ENCODE data around the gene ZNF821. TPM values are rescaled to one million over a fixed set of nuclear protein-coding genes. Genes with fewer than 3 reads are reported as not detected.

Gene ZNF821, protein sequence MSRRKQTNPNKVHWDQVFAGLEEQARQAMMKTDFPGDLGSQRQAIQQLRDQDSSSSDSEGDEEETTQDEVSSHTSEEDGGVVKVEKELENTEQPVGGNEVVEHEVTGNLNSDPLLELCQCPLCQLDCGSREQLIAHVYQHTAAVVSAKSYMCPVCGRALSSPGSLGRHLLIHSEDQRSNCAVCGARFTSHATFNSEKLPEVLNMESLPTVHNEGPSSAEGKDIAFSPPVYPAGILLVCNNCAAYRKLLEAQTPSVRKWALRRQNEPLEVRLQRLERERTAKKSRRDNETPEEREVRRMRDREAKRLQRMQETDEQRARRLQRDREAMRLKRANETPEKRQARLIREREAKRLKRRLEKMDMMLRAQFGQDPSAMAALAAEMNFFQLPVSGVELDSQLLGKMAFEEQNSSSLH
- total RNA-seq, result 10 to 100 TPM in 1 of 2 donors, 1 to 10 TPM in 1; 6.3 to 10.1 TPM

DNA sequence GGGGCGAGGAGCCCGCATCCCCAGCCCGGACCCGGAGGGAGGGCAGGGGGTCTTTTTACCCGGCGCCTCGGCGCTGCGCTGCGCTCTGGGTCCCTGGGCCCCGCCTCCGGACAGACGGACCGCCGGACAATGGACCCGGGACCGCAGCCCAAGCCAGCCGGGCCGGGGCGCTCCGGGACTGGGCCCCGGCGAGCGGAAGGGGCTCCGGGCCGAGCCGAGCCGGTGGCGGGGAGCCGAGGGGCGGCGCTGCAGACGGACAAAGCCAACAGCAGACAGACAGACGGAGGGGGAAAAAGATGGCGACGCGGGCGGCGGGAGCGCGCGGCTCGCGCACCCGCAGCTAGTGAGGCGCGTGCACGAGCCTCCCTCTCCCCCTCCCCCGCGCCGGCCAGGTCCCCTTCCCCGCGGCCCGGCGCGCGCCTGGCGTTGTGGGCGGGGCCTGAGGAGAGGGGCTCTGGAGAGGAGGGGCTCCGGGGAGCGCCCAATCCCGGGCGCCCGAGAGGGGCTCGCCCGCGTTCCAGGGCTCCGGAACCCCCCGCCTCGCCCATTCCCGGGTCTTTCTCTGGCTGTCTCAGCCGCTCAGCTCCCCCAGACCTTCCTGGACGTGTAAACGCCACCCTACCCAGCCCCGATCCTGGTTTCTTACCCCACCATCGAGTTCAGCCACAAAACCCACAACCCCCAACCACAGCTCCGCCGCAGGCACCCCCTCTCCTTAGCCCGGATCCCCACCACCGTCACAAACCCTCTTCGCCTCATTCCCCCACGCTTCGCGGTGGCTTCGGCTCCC lies at the start of gene ZNF821:
Gene ZNF821, minus strand, starts transcription at position 334 of the 790 bp plus-strand sequence. CDS start 4,236 bp downstream, outside the sequence.
- H3K36me3 ChIP-seq, result no peaks in the 10 kb centered on the region
- DNase-seq, result peak; percentile 73
- no peaks in the 10 kb centered on the region for H3K9me3 ChIP-seq
- H3K27me3 ChIP-seq, result no peaks in the 10 kb centered on the region
- TF ChIP-seq, protein P1, sequence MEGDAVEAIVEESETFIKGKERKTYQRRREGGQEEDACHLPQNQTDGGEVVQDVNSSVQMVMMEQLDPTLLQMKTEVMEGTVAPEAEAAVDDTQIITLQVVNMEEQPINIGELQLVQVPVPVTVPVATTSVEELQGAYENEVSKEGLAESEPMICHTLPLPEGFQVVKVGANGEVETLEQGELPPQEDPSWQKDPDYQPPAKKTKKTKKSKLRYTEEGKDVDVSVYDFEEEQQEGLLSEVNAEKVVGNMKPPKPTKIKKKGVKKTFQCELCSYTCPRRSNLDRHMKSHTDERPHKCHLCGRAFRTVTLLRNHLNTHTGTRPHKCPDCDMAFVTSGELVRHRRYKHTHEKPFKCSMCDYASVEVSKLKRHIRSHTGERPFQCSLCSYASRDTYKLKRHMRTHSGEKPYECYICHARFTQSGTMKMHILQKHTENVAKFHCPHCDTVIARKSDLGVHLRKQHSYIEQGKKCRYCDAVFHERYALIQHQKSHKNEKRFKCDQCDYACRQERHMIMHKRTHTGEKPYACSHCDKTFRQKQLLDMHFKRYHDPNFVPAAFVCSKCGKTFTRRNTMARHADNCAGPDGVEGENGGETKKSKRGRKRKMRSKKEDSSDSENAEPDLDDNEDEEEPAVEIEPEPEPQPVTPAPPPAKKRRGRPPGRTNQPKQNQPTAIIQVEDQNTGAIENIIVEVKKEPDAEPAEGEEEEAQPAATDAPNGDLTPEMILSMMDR (IDR thresholded peaks at IDR 0.05), result peak; percentile 37
- H3K9ac ChIP-seq (ENCODE audit: low read depth in 2 of 2, low read length in 2 of 2), result peak within 1 kb of the TSS; percentile 88 to 93
- H3K4me1 ChIP-seq, result no peaks in the 10 kb centered on the region
- intact Hi-C loops (cut with DNase I), result loop anchor here (5.0 kb wide), 1 partner anchor 78 kb away; no protein-coding TSS in a partner anchor
- peak within 1 kb of the TSS; percentile 97 for H3K4me3 ChIP-seq
- peak within 1 kb of the TSS; percentile 87 for H3K27ac ChIP-seq

GRCh38 chr16:71933017-71933416 lies 49.0 kb upstream of the ZNF821 start:
- peaks cover 14% of the 10 kb centered on the region for H3K36me3 ChIP-seq
- no peaks in the 10 kb centered on the region for H3K4me1 ChIP-seq
- no peak overlapping the region for H3K4me3 ChIP-seq
- intact Hi-C loops (cut with DNase I), result no loop called here
- H3K9ac ChIP-seq (ENCODE audit: low read depth in 2 of 2, low read length in 2 of 2), result no peak overlapping the region
- TF ChIP-seq, protein P1 (IDR thresholded peaks at IDR 0.05), result no peak
- no peaks in the 10 kb centered on the region for H3K27me3 ChIP-seq
- H3K9me3 ChIP-seq, result no peaks in the 10 kb centered on the region
- DNase-seq, result no peak
- no peak overlapping the region for H3K27ac ChIP-seq

GRCh38 chr16:71931599-71931998 lies 47.6 kb upstream of the ZNF821 start:
- H3K9ac ChIP-seq (ENCODE audit: low read depth in 2 of 2, low read length in 2 of 2), result no peak overlapping the region
- no peaks in the 10 kb centered on the region for H3K27me3 ChIP-seq
- no peaks in the 10 kb centered on the region for H3K9me3 ChIP-seq
- TF ChIP-seq, protein P1 (IDR thresholded peaks at IDR 0.05), result no peak
- peaks cover 18% of the 10 kb centered on the region for H3K36me3 ChIP-seq
- intact Hi-C loops (cut with DNase I), result no loop called here
- H3K4me1 ChIP-seq, result peaks cover 11% of the 10 kb centered on the region
- no peak overlapping the region for H3K4me3 ChIP-seq
- DNase-seq, result no peak
- no peak overlapping the region for H3K27ac ChIP-seq

DNA sequence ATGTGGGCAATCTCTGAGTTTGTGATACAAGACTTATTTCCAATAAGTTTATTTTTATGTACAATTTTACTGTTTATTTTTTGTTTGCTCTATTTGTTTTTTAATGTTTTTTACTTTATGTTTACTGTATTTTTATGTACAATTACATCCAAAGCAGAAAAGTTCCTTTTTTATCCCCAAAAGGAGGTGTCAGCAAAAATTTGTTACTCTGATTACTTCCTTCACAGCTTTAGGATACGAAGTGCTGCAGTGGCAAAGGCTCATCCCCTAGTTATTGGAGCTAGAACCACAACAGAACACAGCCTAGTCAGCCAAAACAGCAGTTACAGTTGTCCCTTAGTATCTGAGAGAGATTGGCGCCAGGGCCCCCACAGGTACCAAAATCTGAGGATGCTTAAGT lies 47.0 kb upstream of the ZNF821 start:
- DNase-seq, result no peak
- H3K36me3 ChIP-seq, result peaks cover 18% of the 10 kb centered on the region
- no peak overlapping the region for H3K9ac ChIP-seq (ENCODE audit: low read depth in 2 of 2, low read length in 2 of 2)
- no peaks in the 10 kb centered on the region for H3K27me3 ChIP-seq
- TF ChIP-seq, protein P1 (IDR thresholded peaks at IDR 0.05), result no peak
- H3K4me3 ChIP-seq, result no peak overlapping the region
- H3K27ac ChIP-seq, result no peak overlapping the region
- H3K4me1 ChIP-seq, result peaks cover 12% of the 10 kb centered on the region
- no peaks in the 10 kb centered on the region for H3K9me3 ChIP-seq
- intact Hi-C loops (cut with DNase I), result no loop called here

DNA sequence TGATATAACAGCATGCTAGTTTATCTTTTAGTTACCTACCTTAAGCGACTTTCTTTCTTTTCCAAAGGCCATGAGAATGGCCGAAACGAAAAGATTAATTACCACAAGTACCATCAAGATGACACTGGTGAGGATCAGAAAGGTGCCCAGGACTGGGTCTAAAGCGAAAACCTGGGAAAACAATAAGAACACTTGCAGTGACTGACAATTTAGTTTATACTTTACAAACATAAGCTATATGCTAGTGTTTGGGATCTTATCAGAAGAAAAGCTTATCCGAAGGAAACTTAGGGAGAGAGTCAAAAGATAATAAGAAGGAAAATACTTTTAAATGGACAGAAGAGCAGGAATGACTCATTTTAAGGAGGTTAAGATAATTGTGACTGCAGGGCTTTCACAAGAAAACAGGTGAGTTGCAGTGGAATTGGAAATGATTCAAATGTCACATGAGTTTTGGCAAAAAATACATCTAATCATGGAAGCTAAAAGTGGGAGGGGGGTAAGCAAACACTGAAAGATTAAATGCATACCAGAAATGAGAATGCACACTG lies 46.1 kb upstream of the ZNF821 start:
- intact Hi-C loops (cut with DNase I), result no loop called here
- Histone ChIP-seq H3K36me3 (peaks cover 18% of the 10 kb centered on the region), H3K27ac (no peak overlapping the region)

More for the DNA sequence above, 46.1 kb upstream of the ZNF821 start:
- TF ChIP-seq, protein P1 (IDR thresholded peaks at IDR 0.05), result no peak
- H3K9ac ChIP-seq (ENCODE audit: low read depth in 2 of 2, low read length in 2 of 2), result no peak overlapping the region
- H3K4me3 ChIP-seq, result no peak overlapping the region
- no peaks in the 10 kb centered on the region for H3K9me3 ChIP-seq
- peaks cover 12% of the 10 kb centered on the region for H3K4me1 ChIP-seq
- no peak for DNase-seq
- no peaks in the 10 kb centered on the region for H3K27me3 ChIP-seq
